Measurements from ENCODE around the gene RAMAC.

GRCh38 chr15:83014205-83014653, 28.2 kb downstream of the RAMAC start:
- TF ChIP-seq CTCF (conservative IDR thresholded peaks at IDR 0.05; ENCODE audit: low read depth, low read length) (no peak), MAFK (IDR thresholded peaks at IDR 0.05; ENCODE audit: low read depth, low read length) (no peak), RFX5 (IDR thresholded peaks at IDR 0.05; ENCODE audit: low read depth, low read length) (no peak), RAD21 (IDR thresholded peaks at IDR 0.05; ENCODE audit: low read length) (no peak), POLR2A (IDR thresholded peaks at IDR 0.05; ENCODE audit: low read depth, low read length) (no peak), CEBPB (IDR thresholded peaks at IDR 0.05; ENCODE audit: low read depth, low read length) (no peak)
